Epithelial cell of prostate (primary cell): ENCODE measurements around the gene OLA1.
A peak's percentile ranks its signal among the peaks of the same experiment; 100 is the strongest.

Experiments used
- DNase-seq: peaks from one replicate; pipeline ENCODE4 v3.0.0-alpha.2; 2011; ENCODE audit warnings: low read depth, low spot score
- H3K27ac ChIP-seq: fragments of 450-650 bp; 2 replicates; pipeline ENCODE4 v1.5.1; 2017; ENCODE audit warnings: mild to moderate bottlenecking

The OLA1 gene

GRCh38 chr2:174076040-174076439 lies 172.3 kb downstream of the OLA1 start:
- H3K27ac ChIP-seq: peak overlapping the region; percentile 68
- DNase-seq: peak; percentile 67

- no peak for DNase-seq
- no peak overlapping the region for H3K27ac ChIP-seq
Observed at GRCh38 chr2:174074831-174075230, 173.5 kb downstream of the OLA1 start.

- no peak overlapping the region for H3K27ac ChIP-seq
- DNase-seq: no peak
Observed at GRCh38 chr2:174072857-174073256, 175.5 kb downstream of the OLA1 start.

- no peak overlapping the region for H3K27ac ChIP-seq
- no peak for DNase-seq
Observed at GRCh38 chr2:174072069-174072468, 176.3 kb downstream of the OLA1 start.

- no peak overlapping the region for H3K27ac ChIP-seq
- no peak for DNase-seq
Observed at GRCh38 chr2:174071321-174071720, 177.0 kb downstream of the OLA1 start.

GRCh38 chr2:174070281-174070680 lies 178.1 kb downstream of the OLA1 start:
- H3K27ac ChIP-seq: no peak overlapping the region
- no peak for DNase-seq

GRCh38 chr2:174067815-174068214 lies 180.5 kb downstream of the OLA1 start:
- no peak overlapping the region for H3K27ac ChIP-seq
- no peak for DNase-seq

GRCh38 chr2:174066871-174067270 lies 181.5 kb downstream of the OLA1 start:
- H3K27ac ChIP-seq: no peak overlapping the region
- DNase-seq: no peak

GRCh38 chr2:174063492-174064092 lies 184.7 kb downstream of the OLA1 start:
- H3K27ac ChIP-seq: no peak overlapping the region
- DNase-seq: peak; percentile 14

GRCh38 chr2:174062934-174063333 lies 185.4 kb downstream of the OLA1 start:
- DNase-seq: no peak
- H3K27ac ChIP-seq: no peak overlapping the region

GRCh38 chr2:174059884-174060244 lies 188.5 kb downstream of the OLA1 start:
- DNase-seq: peak; percentile 53
- H3K27ac ChIP-seq: peak overlapping the region; percentile 65

GRCh38 chr2:174059178-174059883 lies 189.0 kb downstream of the OLA1 start:
- peak overlapping the region; percentile 65 for H3K27ac ChIP-seq
- peak; percentile 83 for DNase-seq

- no peak for DNase-seq
- H3K27ac ChIP-seq: peak overlapping the region; percentile 65
Observed at GRCh38 chr2:174058456-174058855, 189.9 kb downstream of the OLA1 start.

GRCh38 chr2:174058026-174058425 lies 190.3 kb downstream of the OLA1 start:
- no peak overlapping the region for H3K27ac ChIP-seq
- no peak for DNase-seq

- H3K27ac ChIP-seq: no peak overlapping the region
- no peak for DNase-seq
Observed at GRCh38 chr2:174054926-174055325, 193.4 kb downstream of the OLA1 start.

- no peak for DNase-seq
- H3K27ac ChIP-seq: no peak overlapping the region
Observed at GRCh38 chr2:174053355-174054151, 194.8 kb downstream of the OLA1 start.

GRCh38 chr2:174052584-174052976 lies 195.8 kb downstream of the OLA1 start:
- no peak for DNase-seq
- no peak overlapping the region for H3K27ac ChIP-seq

GRCh38 chr2:174051741-174052583 lies 196.4 kb downstream of the OLA1 start:
- no peak for DNase-seq
- H3K27ac ChIP-seq: peak overlapping the region; percentile 46

- no peak for DNase-seq
- peak overlapping the region; percentile 46 for H3K27ac ChIP-seq
Observed at GRCh38 chr2:174051068-174051467, 197.3 kb downstream of the OLA1 start.

- H3K27ac ChIP-seq: no peak overlapping the region
- no peak for DNase-seq
Observed at GRCh38 chr2:174049895-174050294, 198.4 kb downstream of the OLA1 start.
